Astrocyte (in vitro differentiated cells and primary cell): ENCODE measurements around the gene TENM4. TPM values are rescaled to one million over a fixed set of nuclear protein-coding genes. Genes with fewer than 3 reads are reported as not detected.

Source experiments
- DNase-seq: peaks from one replicate; pipeline ENCODE4 v3.0.0-alpha.2; 2010; ENCODE audit warnings: low read depth
- FAIRE-seq: peaks from 2 replicates; lab custom pipeline; 2011; peaks lifted over from hg19 to GRCh38; lab: Jason Lieb, UNC
- H2AFZ ChIP-seq: 2 replicates; pipeline ENCODE4 v1.6.0; 2012; ENCODE audit warnings: low read depth, low read length, inconsistent platforms
- H3K27ac ChIP-seq: 2 replicates; pipeline ENCODE4 v1.5.1; 2011; ENCODE audit warnings: low read depth, low read length, inconsistent platforms
- H3K27me3 ChIP-seq: 2 replicates; pipeline ENCODE4 v1.6.0; 2011; ENCODE audit warnings: low read length, inconsistent platforms; ENCODE audit not compliant: insufficient read depth
- H3K36me3 ChIP-seq: 2 replicates; pipeline ENCODE4 v1.5.1; 2011; ENCODE audit warnings: low read length, inconsistent platforms; ENCODE audit not compliant: insufficient read depth
- H3K4me1 ChIP-seq: 2 replicates; pipeline ENCODE4 v1.5.1; 2011; ENCODE audit warnings: low read length, inconsistent platforms; ENCODE audit not compliant: insufficient read depth
- H3K4me2 ChIP-seq: 2 replicates; pipeline ENCODE4 v1.6.0; 2012; ENCODE audit warnings: low read length, inconsistent platforms
- H3K4me3 ChIP-seq: 2 replicates; pipeline ENCODE4 v1.5.1; 2011; ENCODE audit warnings: low read depth, mild to moderate bottlenecking, low read length, inconsistent platforms; ENCODE audit not compliant: insufficient read depth
- H3K79me2 ChIP-seq: 2 replicates; pipeline ENCODE4 v1.6.0; 2012; ENCODE audit warnings: mild to moderate bottlenecking, low read length, inconsistent platforms; ENCODE audit not compliant: insufficient read depth
- H3K9ac ChIP-seq: 2 replicates; pipeline ENCODE4 v1.6.0; 2012; ENCODE audit warnings: mild to moderate bottlenecking, low read length, inconsistent platforms
- H3K9me3 ChIP-seq: 2 replicates; pipeline ENCODE4 v1.5.1; 2012; ENCODE audit warnings: low read depth, mild to moderate bottlenecking, low read length, inconsistent platforms; ENCODE audit not compliant: insufficient read depth
- H4K20me1 ChIP-seq: 2 replicates; pipeline ENCODE4 v1.6.0; 2012; ENCODE audit warnings: low read length, inconsistent platforms; ENCODE audit not compliant: insufficient read depth
- H3K27ac Mint-ChIP-seq: one replicate; pipeline ENCODE4 v1.8.0; 2021; ENCODE audit warnings: mild to moderate bottlenecking, mixed read lengths; ENCODE audit not compliant: unreplicated experiment
- H3K27me3 Mint-ChIP-seq: one replicate; pipeline ENCODE4 v1.8.0; 2021; ENCODE audit warnings: low read depth, mixed read lengths; ENCODE audit not compliant: unreplicated experiment
- H3K36me3 Mint-ChIP-seq: one replicate; pipeline ENCODE4 v1.8.0; 2021; ENCODE audit warnings: low read depth, mixed read lengths; ENCODE audit not compliant: unreplicated experiment
- H3K4me1 Mint-ChIP-seq: one replicate; pipeline ENCODE4 v1.8.0; 2021; ENCODE audit warnings: low read depth, mixed read lengths; ENCODE audit not compliant: unreplicated experiment
- H3K4me3 Mint-ChIP-seq: one replicate; pipeline ENCODE4 v1.8.0; 2021; ENCODE audit warnings: mild to moderate bottlenecking, moderate library complexity, mixed read lengths; ENCODE audit not compliant: unreplicated experiment
- H3K9me3 Mint-ChIP-seq: one replicate; pipeline ENCODE4 v1.8.0; 2021; ENCODE audit warnings: mild to moderate bottlenecking, mixed read lengths; ENCODE audit not compliant: unreplicated experiment
- EZH2 ChIP-seq: IDR thresholded peaks from 2 replicates; pipeline ENCODE4 v1.6.1; 2012; ENCODE audit warnings: mild to moderate bottlenecking, low read length, inconsistent platforms; ENCODE audit not compliant: insufficient read depth
- total RNA-seq: library from RNA; stranded (reverse); gene quantifications from 2 replicates; pipeline ENCODE4 v1.2.1, GENCODE V29; 2021
- TF ChIP-seq, protein P1 (sequence below): IDR thresholded peaks from 2 replicates; pipeline ENCODE4 v1.5.1; 2011; ENCODE audit warnings: low read depth, mild to moderate bottlenecking, inconsistent platforms, low read length, moderate library complexity; ENCODE audit not compliant: insufficient read depth

Gene TENM4
- total RNA-seq, 1 donor from 2014 or later: 7.5 TPM

DNA sequence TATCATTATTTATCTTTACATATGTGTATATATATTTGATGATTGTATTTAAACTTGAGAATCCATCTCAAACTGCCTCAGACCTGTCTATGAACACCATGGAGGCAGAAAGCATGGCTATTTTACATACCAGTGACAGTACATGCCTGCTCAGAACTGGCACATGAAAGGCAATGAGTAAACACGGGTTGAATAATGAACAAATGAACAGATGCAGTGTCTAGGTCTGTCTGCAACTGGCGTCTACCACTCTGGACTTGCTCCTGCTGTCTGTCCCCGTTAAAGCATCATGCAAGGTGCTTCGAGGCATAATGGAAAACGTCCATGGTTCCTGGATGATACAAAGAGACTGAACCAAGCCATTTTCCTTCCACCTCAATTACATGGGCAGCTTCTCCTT, 594.6 kb downstream of the TENM4 start:
- Mint-ChIP-seq H3K27ac (no peak overlapping the region), H3K9me3 (peaks cover 2% of the 10 kb centered on the region), H3K4me3 (no peak overlapping the region), H3K27me3 (peaks cover 41% of the 10 kb centered on the region), H3K36me3 (no peaks in the 10 kb centered on the region), H3K4me1 (no peaks in the 10 kb centered on the region)
- Histone ChIP-seq H2AFZ (no peak overlapping the region), H3K36me3 (no peaks in the 10 kb centered on the region), H3K79me2 (no peaks in the 10 kb centered on the region), H3K4me3 (no peak overlapping the region), H3K4me2 (no peak overlapping the region), H3K27me3 (no peaks in the 10 kb centered on the region), H4K20me1 (no peaks in the 10 kb centered on the region), H3K27ac (no peak overlapping the region), H3K4me1 (no peaks in the 10 kb centered on the region), H3K9me3 (no peaks in the 10 kb centered on the region), H3K9ac (no peak overlapping the region)
- TF ChIP-seq, protein P1, sequence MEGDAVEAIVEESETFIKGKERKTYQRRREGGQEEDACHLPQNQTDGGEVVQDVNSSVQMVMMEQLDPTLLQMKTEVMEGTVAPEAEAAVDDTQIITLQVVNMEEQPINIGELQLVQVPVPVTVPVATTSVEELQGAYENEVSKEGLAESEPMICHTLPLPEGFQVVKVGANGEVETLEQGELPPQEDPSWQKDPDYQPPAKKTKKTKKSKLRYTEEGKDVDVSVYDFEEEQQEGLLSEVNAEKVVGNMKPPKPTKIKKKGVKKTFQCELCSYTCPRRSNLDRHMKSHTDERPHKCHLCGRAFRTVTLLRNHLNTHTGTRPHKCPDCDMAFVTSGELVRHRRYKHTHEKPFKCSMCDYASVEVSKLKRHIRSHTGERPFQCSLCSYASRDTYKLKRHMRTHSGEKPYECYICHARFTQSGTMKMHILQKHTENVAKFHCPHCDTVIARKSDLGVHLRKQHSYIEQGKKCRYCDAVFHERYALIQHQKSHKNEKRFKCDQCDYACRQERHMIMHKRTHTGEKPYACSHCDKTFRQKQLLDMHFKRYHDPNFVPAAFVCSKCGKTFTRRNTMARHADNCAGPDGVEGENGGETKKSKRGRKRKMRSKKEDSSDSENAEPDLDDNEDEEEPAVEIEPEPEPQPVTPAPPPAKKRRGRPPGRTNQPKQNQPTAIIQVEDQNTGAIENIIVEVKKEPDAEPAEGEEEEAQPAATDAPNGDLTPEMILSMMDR: no peak
- no peak for TF ChIP-seq EZH2
- FAIRE-seq: no peak
- no peak for DNase-seq

DNA sequence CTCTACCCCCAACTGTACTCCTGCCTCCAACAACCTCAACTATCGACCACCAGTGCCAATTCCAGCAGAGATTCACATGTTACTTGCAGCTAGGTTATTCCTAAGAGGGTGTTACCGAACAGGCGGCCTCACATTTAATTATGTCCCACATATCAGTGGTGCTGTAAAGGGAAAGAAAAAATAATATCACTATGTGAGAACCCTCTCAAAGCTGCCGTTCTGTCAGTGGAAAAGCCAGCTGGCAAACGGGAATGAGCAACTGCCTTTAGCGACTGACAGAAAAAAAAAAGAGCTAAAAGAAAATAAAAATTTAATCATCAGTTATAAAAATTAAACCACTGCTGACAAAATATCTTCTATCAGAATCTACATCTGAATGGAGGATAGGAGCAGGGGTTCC, 595.3 kb downstream of the TENM4 start:
- Histone ChIP-seq H3K9me3 (no peaks in the 10 kb centered on the region), H4K20me1 (no peaks in the 10 kb centered on the region), H2AFZ (no peak overlapping the region), H3K4me2 (no peak overlapping the region), H3K27me3 (no peaks in the 10 kb centered on the region), H3K9ac (no peak overlapping the region), H3K36me3 (no peaks in the 10 kb centered on the region), H3K4me3 (no peak overlapping the region), H3K4me1 (no peaks in the 10 kb centered on the region), H3K79me2 (no peaks in the 10 kb centered on the region), H3K27ac (no peak overlapping the region)
- peaks cover 36% of the 10 kb centered on the region for H3K27me3 Mint-ChIP-seq
- no peak overlapping the region for H3K4me3 Mint-ChIP-seq
- no peaks in the 10 kb centered on the region for H3K36me3 Mint-ChIP-seq
- no peaks in the 10 kb centered on the region for H3K4me1 Mint-ChIP-seq
- FAIRE-seq: no peak
- no peak for DNase-seq
- TF ChIP-seq, protein P1: no peak
- TF ChIP-seq EZH2: no peak
- no peak overlapping the region for H3K27ac Mint-ChIP-seq
- H3K9me3 Mint-ChIP-seq: peaks cover 2% of the 10 kb centered on the region

DNA sequence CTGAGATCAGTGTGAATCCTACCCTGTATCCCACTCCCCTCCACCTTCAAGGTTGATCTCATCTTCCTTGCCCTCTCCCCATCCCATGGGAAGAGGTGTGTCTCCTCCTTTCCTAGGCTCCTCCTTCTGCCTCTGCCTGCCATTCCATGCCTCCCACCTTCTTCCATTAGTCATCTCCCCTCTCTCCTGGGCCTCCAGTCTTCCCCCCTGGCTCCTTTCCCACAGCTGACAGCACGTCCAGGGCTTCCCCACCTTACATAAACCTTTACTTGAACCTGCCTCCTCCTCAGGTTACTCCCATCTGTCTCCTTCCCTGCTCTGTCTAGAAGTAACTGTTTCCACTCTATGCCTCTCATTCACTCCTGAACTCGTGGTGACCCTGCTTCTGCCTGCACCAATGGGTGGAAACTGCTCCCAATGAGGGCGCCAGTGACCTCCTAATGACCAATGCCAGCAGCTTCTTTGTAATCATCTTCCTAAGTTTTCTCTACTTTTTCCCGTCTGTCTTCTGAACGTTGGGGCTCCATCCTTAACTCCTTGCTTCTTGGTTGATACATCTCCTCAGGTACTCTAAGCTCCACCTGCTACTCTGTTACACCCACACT, 599.3 kb downstream of the TENM4 start:
- no peaks in the 10 kb centered on the region for H3K9me3 Mint-ChIP-seq
- H3K27me3 Mint-ChIP-seq: peaks cover 10% of the 10 kb centered on the region
- H3K79me2 ChIP-seq: no peaks in the 10 kb centered on the region
- no peaks in the 10 kb centered on the region for H3K36me3 ChIP-seq
- H2AFZ ChIP-seq: no peak overlapping the region
- H3K27ac Mint-ChIP-seq: no peak overlapping the region
- no peak for TF ChIP-seq EZH2
- TF ChIP-seq, protein P1: no peak
- H3K9ac ChIP-seq: no peak overlapping the region
- H3K9me3 ChIP-seq: no peaks in the 10 kb centered on the region
- no peaks in the 10 kb centered on the region for H3K36me3 Mint-ChIP-seq
- no peak overlapping the region for H3K27ac ChIP-seq
- H3K4me3 ChIP-seq: no peak overlapping the region
- H3K27me3 ChIP-seq: no peaks in the 10 kb centered on the region
- FAIRE-seq: no peak
- no peak overlapping the region for H3K4me3 Mint-ChIP-seq
- H3K4me1 ChIP-seq: no peaks in the 10 kb centered on the region
- DNase-seq: no peak
- no peak overlapping the region for H3K4me2 ChIP-seq
- H3K4me1 Mint-ChIP-seq: no peaks in the 10 kb centered on the region
- no peaks in the 10 kb centered on the region for H4K20me1 ChIP-seq
